Parathyroid adenoma (tissue), 2 donors: ENCODE data around the gene MEX3C.
A peak's percentile ranks its signal among the peaks of the same experiment; 100 is the strongest.

Experiments
- H2AFZ ChIP-seq: fragments of 300-600 bp; sonication (generic); one replicate; pipeline ENCODE4 v1.7.0; 2017; ENCODE audit warnings: antibody characterized with exemption, mild to moderate bottlenecking
- H3K27ac ChIP-seq: fragments of 300-600 bp; sonication (generic); one replicate; pipeline ENCODE4 v1.7.0; 2017
- H3K27me3 ChIP-seq: fragments of 300-600 bp; sonication (generic); one replicate; pipeline ENCODE4 v1.7.0; 2017; ENCODE audit warnings: low read length; ENCODE audit not compliant: control insufficient read depth, insufficient read depth
- H3K36me3 ChIP-seq: fragments of 300-600 bp; sonication (generic); one replicate; pipeline ENCODE4 v1.7.0; 2017; ENCODE audit warnings: low read length; ENCODE audit not compliant: control insufficient read depth, insufficient read depth
- H3K4me1 ChIP-seq: fragments of 300-600 bp; sonication (generic); one replicate; pipeline ENCODE4 v1.7.0; 2017; ENCODE audit warnings: control low read depth
- H3K4me2 ChIP-seq: fragments of 300-600 bp; sonication (generic); one replicate; pipeline ENCODE4 v1.7.0; 2017; ENCODE audit warnings: low read length
- H3K4me3 ChIP-seq: fragments of 300-600 bp; sonication (generic); one replicate; pipeline ENCODE4 v1.7.0; 2017; ENCODE audit warnings: low read depth, low read length
- H3K79me2 ChIP-seq: fragments of 300-600 bp; sonication (generic); one replicate; pipeline ENCODE4 v1.7.0; 2017; ENCODE audit warnings: control low read depth
- H3K9ac ChIP-seq: fragments of 300-600 bp; sonication (generic); one replicate; pipeline ENCODE4 v1.7.0; 2017; ENCODE audit warnings: mild to moderate bottlenecking
- H3K9me3 ChIP-seq: fragments of 300-600 bp; sonication (generic); one replicate; pipeline ENCODE4 v1.7.0; 2017; ENCODE audit warnings: low read length; ENCODE audit not compliant: control insufficient read depth
- CTCF ChIP-seq: fragments of 300-600 bp; sonication (generic); IDR thresholded peaks from one replicate; pipeline ENCODE4 v1.7.0; 2017; ENCODE audit warnings: antibody characterized with exemption, mild to moderate bottlenecking
- donor health status: primary hyperparathyroidism.

MEX3C gene

GRCh38 chr18:51193621-51194287 lies 3.7 kb downstream of the MEX3C start:
- no peak overlapping the region for H3K9ac ChIP-seq
- no peak overlapping the region for H3K27ac ChIP-seq
- no peak overlapping the region for H2AFZ ChIP-seq
- H3K79me2 ChIP-seq, result peaks cover 30% of the 10 kb centered on the region
- H3K4me3 ChIP-seq, result peak overlapping the region; percentile 22
- no peaks in the 10 kb centered on the region for H3K9me3 ChIP-seq
- H3K4me2 ChIP-seq, result peak overlapping the region; percentile 27
- no peak for TF ChIP-seq CTCF
- no peaks in the 10 kb centered on the region for H3K36me3 ChIP-seq
- H3K27me3 ChIP-seq, result no peaks in the 10 kb centered on the region
- H3K4me1 ChIP-seq, result peaks cover 21% of the 10 kb centered on the region

GRCh38 chr18:51192696-51193095 lies 4.8 kb downstream of the MEX3C start:
- no peaks in the 10 kb centered on the region for H3K9me3 ChIP-seq
- H3K9ac ChIP-seq, result no peak overlapping the region
- no peak overlapping the region for H3K27ac ChIP-seq
- TF ChIP-seq CTCF, result no peak
- peaks cover 37% of the 10 kb centered on the region for H3K79me2 ChIP-seq
- no peak overlapping the region for H2AFZ ChIP-seq
- peaks cover 21% of the 10 kb centered on the region for H3K4me1 ChIP-seq
- H3K4me2 ChIP-seq, result no peak overlapping the region
- H3K36me3 ChIP-seq, result no peaks in the 10 kb centered on the region
- H3K4me3 ChIP-seq, result no peak overlapping the region
- no peaks in the 10 kb centered on the region for H3K27me3 ChIP-seq

- no peaks in the 10 kb centered on the region for H3K36me3 ChIP-seq
- peaks cover 44% of the 10 kb centered on the region for H3K79me2 ChIP-seq
- H3K9ac ChIP-seq, result no peak overlapping the region
- no peaks in the 10 kb centered on the region for H3K9me3 ChIP-seq
- no peak overlapping the region for H3K27ac ChIP-seq
- peaks cover 21% of the 10 kb centered on the region for H3K4me1 ChIP-seq
- no peak for TF ChIP-seq CTCF
- H3K4me2 ChIP-seq, result no peak overlapping the region
- no peak overlapping the region for H3K4me3 ChIP-seq
- no peaks in the 10 kb centered on the region for H3K27me3 ChIP-seq
- no peak overlapping the region for H2AFZ ChIP-seq
Observed at GRCh38 chr18:51192026-51192425, 5.5 kb downstream of the MEX3C start.

- Histone ChIP-seq H3K9ac (no peak overlapping the region), H3K4me1 (peaks cover 21% of the 10 kb centered on the region)
- TF ChIP-seq CTCF, result no peak
Observed at GRCh38 chr18:51191128-51191717, 6.3 kb downstream of the MEX3C start.

GRCh38 chr18:51190000-51190399 lies 7.5 kb downstream of the MEX3C start:
- H3K36me3 ChIP-seq, result no peaks in the 10 kb centered on the region
- no peak overlapping the region for H3K9ac ChIP-seq
- H3K9me3 ChIP-seq, result no peaks in the 10 kb centered on the region
- TF ChIP-seq CTCF, result no peak
- no peak overlapping the region for H3K4me2 ChIP-seq
- H3K27ac ChIP-seq, result no peak overlapping the region
- peaks cover 51% of the 10 kb centered on the region for H3K79me2 ChIP-seq
- H3K4me1 ChIP-seq, result peaks cover 21% of the 10 kb centered on the region
- H3K27me3 ChIP-seq, result no peaks in the 10 kb centered on the region
- H2AFZ ChIP-seq, result no peak overlapping the region
- no peak overlapping the region for H3K4me3 ChIP-seq

More at GRCh38 chr18:51191128-51191717, 6.3 kb downstream of the MEX3C start:
- H3K4me2 ChIP-seq, result peak overlapping the region; percentile 5
- peak overlapping the region; percentile 4 for H3K27ac ChIP-seq
- no peaks in the 10 kb centered on the region for H3K36me3 ChIP-seq
- H2AFZ ChIP-seq, result no peak overlapping the region
- H3K27me3 ChIP-seq, result no peaks in the 10 kb centered on the region
- no peaks in the 10 kb centered on the region for H3K9me3 ChIP-seq
- no peak overlapping the region for H3K4me3 ChIP-seq
- peaks cover 49% of the 10 kb centered on the region for H3K79me2 ChIP-seq
